HG03060 (cell line): ENCODE results near the gene TMEM258.

Experiments
- ATAC-seq: cut with Tn5 transposase; IDR thresholded peaks from one replicate; pipeline ENCODE4 v1.9.1; 2021; ENCODE audit warnings: low read depth, moderate number of reproducible peaks; ENCODE audit not compliant: unreplicated experiment

The TMEM258 gene

DNA sequence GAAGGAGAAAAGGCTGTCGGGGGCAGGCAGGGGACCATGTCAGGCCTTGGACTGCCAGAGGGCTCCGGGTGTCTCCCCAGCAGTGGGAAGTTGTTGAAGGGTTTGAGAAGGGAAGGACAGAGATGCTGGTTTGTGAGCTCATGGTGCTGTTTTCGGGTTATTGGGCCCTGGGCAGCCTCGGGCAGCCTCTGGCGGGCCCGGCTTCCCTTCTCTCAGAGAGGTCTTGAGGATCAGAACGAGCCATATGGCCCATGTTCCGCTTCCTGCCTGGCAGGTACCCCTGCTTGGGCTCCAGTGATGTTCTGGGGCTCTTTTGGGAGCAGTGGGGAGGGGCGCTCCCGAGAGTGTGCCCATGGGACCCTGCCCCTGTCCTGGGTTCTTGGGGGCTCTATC lies 30.2 kb downstream of the TMEM258 start:
- no peak for ATAC-seq

DNA sequence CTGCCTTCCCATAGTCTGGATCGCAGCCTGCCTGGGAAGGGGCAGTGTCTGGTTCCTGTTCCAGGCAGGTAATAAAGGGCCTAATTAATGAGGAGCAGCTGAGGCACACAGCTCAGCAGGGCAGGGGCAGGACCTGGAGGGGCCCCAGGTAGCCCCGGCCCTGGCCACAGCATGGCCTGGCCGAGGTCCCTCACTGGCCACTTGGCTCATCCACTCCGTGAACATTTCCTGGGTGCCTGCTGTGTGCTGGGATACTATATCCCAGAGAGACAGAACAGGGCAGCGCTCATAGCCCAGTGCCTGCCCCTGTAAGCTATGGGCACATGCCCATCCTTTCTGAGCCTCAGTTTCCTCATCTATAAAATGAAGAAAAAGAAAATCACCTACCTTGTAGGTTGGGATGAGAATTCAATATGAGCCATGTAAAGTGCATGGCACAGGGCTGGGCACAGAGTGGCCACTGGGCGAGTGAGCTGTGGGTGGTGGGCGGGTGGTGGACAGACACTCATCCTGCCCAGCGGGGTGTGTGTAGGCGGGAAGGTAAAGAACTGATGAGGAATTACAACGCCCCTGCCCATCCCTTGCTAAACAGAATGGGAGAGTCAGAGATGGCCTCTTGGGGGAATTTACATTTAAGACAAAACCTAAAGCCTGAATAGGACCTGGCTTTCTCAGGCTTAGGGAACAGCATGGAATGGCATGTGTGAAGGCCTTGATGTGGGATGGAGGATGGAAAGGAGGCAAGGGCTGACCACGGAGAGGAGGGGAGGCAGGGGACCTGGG lies 30.8 kb downstream of the TMEM258 start:
- ATAC-seq: no peak

DNA sequence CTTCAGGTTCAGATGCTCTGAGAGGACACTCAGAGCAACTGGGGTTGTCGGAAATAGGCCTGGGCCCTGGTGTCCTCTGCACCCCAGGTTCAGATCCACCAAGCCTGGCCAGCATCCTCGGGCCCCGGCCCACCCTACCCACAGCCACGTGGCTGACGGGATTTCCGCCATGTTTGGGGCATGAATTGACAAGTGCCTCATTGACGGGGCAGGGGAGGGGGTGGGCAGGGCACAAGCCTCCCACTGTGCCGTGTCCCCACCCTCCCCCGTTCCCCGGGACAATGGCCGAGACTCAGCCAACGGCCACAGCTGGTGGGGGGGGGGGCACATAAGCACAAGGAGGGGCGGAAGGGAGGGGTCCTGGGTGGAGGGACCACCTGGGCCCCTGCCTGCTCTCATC lies 31.5 kb downstream of the TMEM258 start:
- no peak for ATAC-seq

DNA sequence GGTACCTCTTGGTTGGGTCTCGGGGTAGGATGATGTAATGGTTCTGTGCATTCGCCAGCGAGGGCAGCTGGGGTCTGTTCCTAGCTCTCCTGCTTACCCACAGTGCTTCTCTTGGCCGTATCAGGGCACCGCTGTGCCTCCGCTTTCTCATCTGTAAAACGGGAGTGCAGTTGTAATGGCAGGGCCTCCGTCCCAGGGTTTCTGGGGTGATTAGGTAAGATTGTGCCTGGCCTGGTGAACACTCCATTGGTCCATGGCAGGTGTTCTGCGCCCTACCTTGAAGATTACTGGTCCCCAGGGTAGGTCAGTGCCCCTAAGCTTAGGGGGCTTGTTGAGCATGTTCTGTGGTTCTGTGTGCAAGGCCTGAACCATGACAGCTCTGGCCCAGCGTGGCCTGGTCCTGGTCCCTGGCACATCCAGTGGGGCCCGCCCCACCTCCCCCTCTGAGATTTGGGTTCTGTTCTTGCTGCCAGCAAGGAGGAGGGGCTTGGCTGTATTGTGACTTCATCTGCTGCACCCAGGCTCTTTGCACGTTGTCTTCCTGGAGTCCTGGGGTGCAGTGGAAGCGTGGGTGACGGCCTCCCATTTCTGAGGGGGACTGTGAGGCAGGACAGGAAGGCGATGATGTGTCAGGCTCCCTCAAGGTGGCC lies 35.1 kb downstream of the TMEM258 start:
- ATAC-seq: no peak

DNA sequence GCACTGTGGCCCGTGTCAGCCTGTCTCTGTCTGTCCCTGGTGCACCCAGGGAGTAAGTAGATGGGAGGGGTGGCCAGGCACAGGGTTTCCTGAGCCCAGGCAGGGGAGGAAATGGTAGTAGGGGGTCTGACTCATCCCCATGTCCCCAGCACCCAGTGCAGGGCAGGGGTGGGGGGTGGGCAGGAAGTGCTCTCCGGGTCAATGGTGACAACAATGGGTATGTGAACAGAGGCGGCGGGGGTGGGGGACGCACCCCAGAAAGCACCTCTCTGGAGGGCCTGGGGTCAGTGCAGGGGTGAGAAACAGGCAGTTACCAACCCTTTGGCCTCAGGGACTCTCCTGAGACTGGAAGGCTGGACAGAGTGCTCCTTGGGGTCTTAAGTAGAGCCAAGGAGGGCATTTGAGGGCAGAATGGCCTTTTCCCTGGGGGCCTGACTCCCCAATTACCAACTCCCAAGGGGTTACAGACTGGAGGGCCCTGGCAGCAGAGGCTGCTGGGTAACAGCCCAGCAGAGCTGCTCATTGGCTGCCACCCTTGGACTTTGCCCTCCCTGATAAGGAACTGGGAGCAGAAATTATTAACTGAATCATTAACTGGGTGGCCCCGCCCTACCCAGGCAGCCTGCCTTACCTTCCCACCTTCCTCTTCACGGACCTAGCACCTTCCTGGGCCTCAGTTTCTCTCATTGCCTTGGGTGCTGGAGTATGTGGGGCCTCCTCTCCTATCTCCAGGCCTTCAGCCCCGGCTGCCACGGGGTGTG lies 35.8 kb downstream of the TMEM258 start:
- peak; percentile 45 for ATAC-seq

DNA sequence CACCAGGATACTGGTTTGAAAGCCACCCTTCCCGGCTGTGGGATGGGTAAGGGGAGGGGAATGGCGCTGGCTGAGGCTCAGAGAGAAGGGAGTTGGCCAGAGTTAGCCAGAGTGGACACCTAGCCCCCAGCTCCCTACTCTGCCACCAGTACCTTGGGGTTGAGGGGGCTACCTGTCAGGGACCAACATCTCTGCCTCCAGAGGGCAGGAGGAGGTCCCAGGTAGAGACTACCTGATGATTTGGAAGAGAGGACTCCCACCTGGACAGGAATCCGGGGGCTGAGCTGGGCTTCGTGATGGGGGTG lies 36.3 kb downstream of the TMEM258 start:
- ATAC-seq: no peak

DNA sequence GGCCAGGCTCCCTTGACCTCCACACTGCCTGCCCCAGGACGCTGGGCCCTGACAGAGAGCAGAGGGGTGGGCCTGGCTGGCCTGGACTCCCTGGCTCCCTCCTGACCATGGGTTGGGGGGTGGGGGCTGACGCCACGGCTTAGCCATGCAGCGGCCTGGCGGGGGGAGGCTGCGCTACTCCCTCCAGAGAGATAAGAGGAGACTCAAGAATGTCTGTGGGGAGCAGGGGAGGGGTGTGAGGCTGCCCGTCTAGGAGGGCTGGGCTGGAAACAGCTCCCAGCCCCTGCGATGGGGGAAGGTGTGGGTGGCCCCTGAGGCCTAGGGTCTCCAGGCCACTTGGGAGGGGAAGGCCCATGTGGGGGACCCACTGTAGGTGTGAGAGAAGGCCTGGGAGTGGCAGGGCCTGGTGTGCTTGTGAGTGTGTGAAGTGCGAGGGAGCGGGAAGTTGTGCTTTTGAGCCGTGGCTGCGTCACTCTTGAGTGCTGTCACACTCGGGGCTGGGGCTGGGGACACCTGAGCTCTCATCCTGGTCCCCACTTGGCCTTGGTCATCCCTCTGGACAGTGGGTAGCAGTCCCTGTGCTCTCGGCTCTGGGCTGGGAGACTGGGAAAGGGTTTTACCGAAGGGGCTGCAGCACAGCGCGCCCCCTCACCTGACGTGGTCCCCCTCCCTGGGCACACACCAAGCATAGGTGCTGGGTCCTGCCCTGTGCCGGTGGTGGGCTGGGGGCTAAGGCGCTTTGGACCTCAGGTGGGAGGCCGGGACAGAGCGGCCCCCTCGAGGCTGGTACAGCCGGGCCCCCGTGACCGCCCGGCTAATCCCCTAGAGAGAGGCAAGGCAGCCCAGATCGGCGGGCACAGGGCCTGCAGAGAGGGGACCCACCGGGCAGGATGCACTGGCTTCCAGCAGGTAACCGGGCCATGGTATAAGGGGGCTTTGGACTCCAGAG lies 37.6 kb downstream of the TMEM258 start:
- ATAC-seq: no peak

DNA sequence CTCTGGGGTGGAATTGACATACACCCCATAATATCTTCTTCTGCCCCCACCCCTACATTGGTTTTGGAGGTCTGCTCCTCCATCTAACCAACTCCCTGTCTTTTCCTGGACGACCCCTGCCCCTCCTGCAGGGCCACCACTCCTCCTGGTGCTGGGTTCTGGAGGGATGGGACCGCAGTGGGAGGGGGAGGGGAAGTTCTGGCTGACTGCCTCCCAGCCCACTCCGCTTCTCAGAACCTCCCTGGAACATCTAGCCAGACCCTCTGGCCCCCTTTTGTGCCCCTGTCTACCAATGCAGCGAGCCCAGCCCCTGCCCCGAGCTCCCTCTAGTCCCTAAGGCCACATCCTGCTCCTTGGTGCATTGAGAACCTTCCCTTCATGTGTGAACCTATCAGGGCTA lies 38.7 kb downstream of the TMEM258 start:
- ATAC-seq: no peak

DNA sequence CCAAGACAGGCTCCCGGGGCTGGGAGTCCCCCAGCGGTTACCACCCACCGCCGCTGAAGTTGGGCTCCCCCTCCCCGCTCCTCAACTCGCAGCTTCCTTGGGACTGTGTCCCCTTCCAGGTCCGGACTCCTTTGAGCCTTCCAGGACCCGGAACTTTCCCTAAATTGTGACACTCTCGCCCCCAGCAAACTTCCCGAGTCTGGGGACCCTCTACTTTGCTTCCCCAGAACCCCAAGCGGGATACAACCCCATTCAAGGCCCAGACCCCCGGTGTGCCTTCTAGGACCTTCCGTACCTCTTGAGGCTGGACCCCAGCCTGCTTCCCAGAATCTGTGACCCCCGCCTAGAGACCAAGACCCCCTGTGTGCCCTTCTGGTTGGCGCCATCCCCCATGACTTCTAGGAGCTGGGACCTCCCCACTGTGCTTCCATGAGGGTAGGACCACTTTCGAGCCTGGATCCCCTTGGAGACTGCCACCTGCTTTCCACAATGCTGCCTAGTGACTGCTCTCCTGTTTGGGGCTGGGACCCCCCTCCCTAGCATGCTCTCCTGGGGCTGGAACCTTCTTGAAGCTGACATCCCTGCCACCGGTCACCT lies 39.4 kb downstream of the TMEM258 start:
- no peak for ATAC-seq

DNA sequence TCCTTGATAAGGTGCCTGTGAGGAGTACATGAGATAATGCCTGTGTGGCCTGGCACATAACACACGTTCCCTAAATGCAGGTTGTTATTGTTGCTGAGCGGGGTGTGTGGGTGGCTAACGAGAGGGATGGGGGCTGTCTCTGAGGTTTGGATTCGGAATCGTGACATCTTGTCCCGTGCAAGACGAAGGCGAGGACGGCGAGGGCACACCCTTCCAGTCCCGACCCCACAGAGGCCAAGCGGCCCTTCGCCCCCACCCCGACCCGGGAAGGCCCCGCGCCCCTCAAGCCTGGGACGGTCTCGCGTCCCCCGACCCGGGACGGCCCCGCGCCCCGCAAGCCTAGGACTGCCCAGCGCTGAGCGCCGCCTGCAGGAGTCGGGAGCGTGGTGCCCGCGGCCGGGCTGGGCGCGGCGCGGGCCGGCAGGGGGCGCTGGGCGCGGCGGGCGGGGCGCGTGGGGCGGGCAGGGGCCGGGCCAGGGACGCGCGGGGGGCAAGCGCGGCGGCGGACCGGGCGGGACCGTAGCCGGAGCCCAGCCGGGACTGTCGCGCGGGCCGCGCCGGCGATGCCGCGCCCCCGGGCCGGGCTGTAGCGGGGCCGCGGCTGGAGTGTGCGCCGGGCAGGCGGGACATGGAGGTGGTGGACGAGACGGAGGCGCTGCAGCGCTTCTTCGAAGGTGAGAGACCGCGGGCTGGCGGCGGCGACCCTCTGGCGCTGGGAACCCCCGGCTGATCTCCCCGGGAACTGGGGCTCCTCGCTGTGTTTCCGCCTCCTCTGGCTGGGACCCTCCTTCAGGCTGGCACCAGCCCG lies 40.1 kb downstream of the TMEM258 start, which contains the start of gene MYRF:
Gene MYRF (plus strand): TSS at position 520 of the 808 bp plus-strand sequence. CDS start 109 bp downstream, at position 629.
- ATAC-seq: no peak

DNA sequence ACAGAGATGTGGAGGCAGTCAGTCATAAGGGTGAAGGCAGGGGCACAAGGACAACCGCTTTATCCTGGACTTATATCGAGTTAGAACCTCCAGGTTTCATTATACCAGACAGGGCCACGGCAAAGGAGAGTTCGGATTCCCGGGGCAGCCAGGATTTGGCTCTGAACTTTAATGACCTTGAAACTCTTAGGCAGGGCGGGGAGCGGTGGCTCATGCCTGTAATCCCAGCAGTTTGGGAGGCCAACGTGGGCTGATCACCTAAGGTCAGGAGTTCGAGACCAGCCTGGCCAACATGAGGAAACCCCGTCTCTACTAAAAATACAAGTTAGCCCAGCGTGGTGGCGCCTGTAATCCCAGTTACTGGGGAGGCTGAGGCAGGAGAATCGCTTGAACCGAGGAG lies 41.0 kb downstream of the TMEM258 start:
- ATAC-seq: no peak

DNA sequence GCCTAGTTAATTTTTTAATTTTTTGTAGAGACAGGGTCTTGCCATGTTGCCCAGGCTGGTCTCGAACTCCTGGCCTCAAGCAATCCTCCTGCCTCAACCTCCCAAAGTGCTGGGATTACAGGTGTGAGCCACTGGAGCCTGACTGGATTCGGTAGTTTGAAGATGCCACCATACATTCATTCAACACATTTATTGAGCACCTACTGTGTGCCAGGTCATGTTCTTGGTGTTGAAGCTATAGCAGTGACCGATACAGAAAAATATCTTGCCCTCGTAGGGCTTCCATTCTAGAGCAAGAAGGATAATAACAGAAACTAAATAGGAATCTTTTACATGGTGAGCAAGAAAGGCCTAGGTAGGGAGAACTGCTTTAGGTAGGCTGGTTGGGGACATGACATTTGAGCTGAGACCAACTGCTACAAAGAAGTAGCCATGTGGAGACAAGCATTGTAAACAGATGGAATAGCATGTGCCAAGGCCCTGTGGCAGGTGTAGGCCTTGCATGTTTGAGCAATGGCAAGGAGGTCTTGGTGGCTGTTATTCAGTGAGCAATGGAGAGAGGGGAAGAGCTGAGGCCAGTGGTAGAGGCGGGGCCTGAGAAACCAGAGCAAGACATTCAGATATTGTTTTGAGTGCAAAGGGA lies 41.6 kb downstream of the TMEM258 start:
- no peak for ATAC-seq

DNA sequence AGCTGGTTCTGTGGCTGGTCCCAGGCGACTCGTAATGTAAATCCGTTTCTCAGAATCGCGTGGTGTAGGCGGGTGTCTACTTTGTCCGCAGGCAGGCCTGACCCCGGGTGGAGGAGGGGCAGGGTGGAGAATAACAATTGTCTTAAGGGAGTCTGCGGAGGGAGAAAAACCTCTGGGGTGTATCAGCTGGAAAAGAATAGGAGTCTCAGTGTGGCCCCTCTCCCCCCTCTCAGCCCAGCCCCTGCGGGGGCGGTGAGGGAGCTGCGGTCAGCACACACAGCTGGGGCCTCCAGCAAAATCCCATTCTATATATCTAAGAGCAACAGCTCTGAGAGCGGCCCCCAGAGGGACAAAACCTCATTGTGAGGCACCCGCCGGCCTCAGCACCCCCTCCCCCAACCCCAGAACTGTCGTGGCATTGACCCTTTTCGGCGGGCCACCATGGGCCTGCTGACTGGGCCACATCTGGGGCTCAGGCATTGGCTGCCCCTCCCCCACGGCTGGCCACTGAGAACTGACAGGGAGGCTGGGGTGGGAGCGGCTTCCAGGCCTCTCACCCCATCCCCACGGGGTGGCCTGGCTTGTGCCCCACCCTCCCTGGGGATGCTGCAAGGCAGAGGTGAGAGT lies 42.7 kb downstream of the TMEM258 start:
- ATAC-seq: no peak

DNA sequence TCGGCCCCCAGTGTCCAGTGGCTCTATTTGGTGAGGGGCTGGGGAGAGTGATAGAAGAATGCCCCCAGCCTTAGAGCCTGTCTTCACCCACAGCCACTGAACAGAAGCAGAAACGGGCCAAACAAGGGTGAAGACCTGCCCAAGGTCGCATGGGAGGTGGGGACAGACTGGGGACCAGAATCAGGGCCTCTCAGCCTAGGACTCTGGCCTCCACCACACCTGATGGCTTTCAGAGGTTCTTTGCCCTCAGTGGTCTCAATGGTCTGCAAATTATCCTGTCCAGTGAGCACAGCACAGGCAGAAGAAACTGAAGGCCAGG lies 44.5 kb downstream of the TMEM258 start:
- no peak for ATAC-seq

DNA sequence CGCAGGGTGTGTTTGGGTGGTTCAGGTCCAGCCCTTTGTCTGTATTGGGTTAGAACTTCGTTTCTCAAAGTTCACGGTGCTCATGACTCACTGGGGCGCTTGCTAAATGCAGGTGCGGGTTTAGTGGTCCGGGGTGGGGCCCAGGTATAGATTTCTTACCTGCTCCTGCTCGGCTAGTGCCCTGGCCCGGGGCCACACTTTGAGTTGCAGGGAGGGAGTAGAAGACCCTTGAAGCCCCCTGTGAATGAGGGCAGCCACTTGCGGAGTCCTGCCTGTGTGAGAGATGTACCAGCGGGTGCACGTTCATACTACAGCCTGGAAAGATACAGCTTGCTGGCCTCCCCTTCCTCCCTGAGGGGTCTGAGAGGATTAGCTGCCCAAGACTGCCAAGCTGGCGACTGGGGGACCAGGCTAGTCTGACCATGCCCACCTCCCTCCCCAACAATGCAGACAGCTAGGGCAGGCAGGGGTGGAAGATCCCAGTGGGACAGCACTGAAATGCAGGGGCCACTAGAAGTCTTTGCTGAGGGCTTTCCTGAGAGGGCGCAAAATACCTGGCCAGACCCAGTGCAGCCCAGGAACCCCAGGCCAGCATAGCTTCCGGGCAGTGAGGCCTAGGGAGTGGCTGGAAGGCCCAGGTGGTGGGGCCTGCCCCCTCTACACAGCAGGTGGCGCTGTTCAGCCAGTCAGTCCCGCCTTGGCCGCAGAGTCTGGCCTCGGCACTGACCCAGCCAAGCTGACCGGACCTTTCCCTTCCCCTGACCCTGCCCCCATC lies 45.0 kb downstream of the TMEM258 start:
- ATAC-seq: no peak

DNA sequence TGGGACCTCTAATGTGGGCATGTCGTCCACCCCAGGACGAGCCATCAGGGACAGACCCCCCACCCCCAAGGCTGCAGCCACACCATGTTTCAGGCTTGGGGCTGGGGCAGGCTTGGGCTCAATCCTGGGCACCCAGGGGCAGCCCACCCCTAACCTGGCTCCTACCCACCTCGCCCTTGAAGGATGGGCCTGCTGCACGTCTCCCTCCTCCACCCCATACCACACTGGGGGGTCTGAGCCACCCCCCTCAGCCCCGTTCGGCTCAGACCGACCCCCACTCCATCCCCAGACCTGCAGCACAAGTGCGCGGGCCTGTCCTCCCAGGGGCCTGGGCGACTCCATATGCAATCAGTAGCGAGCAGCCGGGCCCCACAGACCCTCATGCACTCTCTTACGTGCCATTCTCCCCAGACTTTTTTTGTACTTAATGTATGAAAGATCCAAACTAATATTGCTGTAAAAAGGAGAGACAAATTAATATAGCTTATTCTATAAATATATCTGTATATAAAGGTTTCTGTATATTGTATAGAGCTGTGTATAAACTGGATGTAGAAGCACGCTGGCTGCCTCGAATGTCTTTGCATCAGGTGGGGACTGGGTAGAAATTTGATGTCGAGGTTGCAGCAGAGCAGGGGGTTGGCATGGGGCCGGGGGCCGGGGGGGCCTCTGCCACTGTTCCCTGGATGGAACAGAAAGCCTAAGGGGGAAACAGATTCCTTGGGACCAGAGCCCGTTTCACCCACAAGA lies 45.8 kb downstream of the TMEM258 start:
- ATAC-seq: no peak

DNA sequence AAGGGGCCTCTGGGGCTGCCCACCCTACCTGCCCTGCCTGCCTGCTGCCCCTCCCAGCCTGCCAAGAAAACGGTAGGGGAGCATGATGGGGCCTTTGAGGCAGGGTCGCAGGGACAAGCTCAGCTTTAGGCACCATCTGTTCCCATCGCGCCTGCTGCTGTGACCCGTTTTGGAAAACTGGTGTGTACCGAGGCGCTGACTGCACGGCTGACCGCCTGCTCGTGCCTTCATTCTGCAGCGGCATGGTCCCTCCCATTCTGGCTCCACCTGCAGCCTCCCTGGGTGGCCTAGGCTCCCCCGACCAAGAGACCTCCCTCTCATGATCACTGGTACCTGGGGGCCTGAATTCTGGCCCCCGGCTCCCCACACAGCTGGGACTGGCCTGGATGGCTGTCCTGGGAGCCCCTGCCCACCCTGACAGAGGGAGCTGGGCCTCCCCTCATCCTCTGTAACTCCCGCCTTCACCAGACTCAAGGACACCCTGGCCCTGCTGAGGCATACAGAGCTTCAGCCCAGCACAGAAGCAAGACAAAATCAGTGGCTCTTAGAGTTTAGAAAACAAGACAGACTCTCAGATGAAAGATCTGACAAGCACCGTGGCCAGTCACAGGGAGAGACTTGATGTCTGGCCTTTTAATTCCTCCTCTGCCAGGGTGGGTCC lies 46.5 kb downstream of the TMEM258 start:
- ATAC-seq: no peak
